ENCODE measurements around the gene CHCHD6.

GRCh38 chr3:126870608-126871210, 166.7 kb downstream of the CHCHD6 start:
- no peak for TF ChIP-seq CTCF (IDR thresholded peaks at IDR 0.05)
- TF ChIP-seq POLR2A (IDR thresholded peaks at IDR 0.05): no peak
